Measurements from ENCODE around the gene MCF2L. TPM values are rescaled to one million over a fixed set of nuclear protein-coding genes. Genes with fewer than 3 reads are reported as not detected.

Gene MCF2L
- total RNA-seq, 4 donors from 2014 or later: 18.3 to 52.6 (median 29.9) TPM

DNA sequence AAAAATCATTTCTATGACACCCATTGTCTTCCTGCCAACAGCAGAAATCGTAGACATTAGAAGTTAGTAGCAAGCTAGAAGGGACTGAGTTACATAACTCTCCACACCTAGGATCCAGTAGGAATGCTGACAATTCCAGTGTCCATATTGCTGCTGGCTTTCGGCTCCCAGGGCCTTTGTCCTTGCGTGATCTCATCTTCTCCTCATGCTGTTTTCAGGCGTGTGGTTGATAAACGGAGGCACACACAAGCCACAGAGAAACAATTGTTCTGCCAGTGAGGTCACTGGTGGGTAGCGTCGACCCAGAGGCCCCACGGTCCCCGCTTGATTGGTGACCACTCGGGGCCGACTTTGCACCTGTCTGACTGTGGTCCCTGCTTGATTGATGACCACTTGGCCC lies 104.9 kb downstream of the MCF2L start:
- ATAC-seq: no peak
- Histone ChIP-seq H3K36me3 (peaks cover 0 to 49% of the 10 kb centered on the region in 2 donors), H3K4me3 (no peak overlapping the region), H3K9me3 (peaks cover 0 to 8% (median 0%) of the 10 kb centered on the region in 3 donors), H3K27ac (no peak overlapping the region), H3K27me3 (no peaks in the 10 kb centered on the region), H3K4me1 (no peaks in the 10 kb centered on the region)
- TF ChIP-seq EP300 (IDR thresholded peaks at IDR 0.05) (no peak), POLR2AphosphoS5 (IDR thresholded peaks at IDR 0.05) (no peak), POLR2A (IDR thresholded peaks at IDR 0.05) (no peak)
- TF ChIP-seq, protein P1, sequence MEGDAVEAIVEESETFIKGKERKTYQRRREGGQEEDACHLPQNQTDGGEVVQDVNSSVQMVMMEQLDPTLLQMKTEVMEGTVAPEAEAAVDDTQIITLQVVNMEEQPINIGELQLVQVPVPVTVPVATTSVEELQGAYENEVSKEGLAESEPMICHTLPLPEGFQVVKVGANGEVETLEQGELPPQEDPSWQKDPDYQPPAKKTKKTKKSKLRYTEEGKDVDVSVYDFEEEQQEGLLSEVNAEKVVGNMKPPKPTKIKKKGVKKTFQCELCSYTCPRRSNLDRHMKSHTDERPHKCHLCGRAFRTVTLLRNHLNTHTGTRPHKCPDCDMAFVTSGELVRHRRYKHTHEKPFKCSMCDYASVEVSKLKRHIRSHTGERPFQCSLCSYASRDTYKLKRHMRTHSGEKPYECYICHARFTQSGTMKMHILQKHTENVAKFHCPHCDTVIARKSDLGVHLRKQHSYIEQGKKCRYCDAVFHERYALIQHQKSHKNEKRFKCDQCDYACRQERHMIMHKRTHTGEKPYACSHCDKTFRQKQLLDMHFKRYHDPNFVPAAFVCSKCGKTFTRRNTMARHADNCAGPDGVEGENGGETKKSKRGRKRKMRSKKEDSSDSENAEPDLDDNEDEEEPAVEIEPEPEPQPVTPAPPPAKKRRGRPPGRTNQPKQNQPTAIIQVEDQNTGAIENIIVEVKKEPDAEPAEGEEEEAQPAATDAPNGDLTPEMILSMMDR (IDR thresholded peaks at IDR 0.05): no peak
- WGBS, 2 donors (ENCODE audit: low coverage in 1 of 2): 87 to 89% methylated on average over 5 to 11 of the region's 11 CpGs

DNA sequence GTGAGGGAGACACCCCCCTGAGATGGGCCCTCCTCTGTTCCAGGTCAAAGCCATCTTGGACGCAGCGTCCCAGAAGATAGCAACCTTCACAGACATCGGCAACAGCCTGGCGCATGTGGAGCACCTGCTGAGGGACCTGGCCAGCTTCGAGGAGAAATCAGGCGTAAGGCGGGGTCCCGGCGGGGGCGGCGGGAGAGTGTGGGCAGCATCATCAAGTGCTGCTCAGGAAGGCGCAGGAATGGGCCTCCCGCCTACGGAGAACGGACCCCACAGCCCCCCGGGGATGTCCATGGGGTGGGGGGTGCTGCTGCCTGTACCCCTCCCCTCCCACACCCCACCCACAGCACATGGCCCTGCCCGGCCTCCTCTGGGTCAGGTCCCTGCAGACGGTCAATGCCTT lies 105.4 kb downstream of the MCF2L start:
- H3K4me1 ChIP-seq: no peaks in the 10 kb centered on the region

DNA sequence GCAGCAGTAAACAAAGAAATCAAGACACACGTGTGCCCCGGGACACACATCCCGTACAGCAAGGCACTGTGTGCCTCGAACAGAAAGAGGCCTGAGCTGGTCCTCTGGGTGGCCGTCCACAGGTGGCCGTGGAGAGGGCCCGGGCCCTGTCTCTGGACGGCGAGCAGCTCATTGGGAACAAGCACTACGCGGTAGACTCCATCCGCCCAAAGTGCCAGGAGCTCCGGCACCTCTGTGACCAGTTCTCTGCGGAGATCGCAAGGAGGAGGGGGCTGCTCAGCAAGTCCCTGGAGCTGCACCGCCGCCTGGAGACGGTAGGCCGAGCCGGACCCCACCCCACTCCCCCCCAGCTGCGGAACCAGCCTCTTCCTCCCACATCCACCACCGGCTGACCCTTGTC lies 105.9 kb downstream of the MCF2L start:
- Histone ChIP-seq H3K27me3 (no peaks in the 10 kb centered on the region), H3K4me3 (no peak overlapping the region), H3K36me3 (peaks cover 0 to 54% of the 10 kb centered on the region in 2 donors), H3K4me1 (no peaks in the 10 kb centered on the region), H3K9me3 (peaks cover 0 to 8% (median 0%) of the 10 kb centered on the region in 3 donors), H3K27ac (no peak overlapping the region)
- 80 to 96% methylated on average over 1 to 5 of the region's 22 CpGs for WGBS, 2 donors (ENCODE audit: low coverage in 1 of 2)
- ATAC-seq: no peak
- TF ChIP-seq, protein P1 (IDR thresholded peaks at IDR 0.05): no peak
- TF ChIP-seq EP300 (IDR thresholded peaks at IDR 0.05) (no peak), POLR2AphosphoS5 (IDR thresholded peaks at IDR 0.05) (no peak), POLR2A (IDR thresholded peaks at IDR 0.05) (no peak)

More for the DNA sequence above, 105.4 kb downstream of the MCF2L start:
- no peak for ATAC-seq
- Histone ChIP-seq H3K27me3 (no peaks in the 10 kb centered on the region), H3K36me3 (peaks cover 0 to 53% of the 10 kb centered on the region in 2 donors), H3K27ac (no peak overlapping the region), H3K9me3 (peaks cover 0 to 8% (median 0%) of the 10 kb centered on the region in 3 donors), H3K4me3 (no peak overlapping the region)
- TF ChIP-seq POLR2A (IDR thresholded peaks at IDR 0.05) (no peak), POLR2AphosphoS5 (IDR thresholded peaks at IDR 0.05) (no peak), EP300 (IDR thresholded peaks at IDR 0.05) (no peak)
- TF ChIP-seq, protein P1 (IDR thresholded peaks at IDR 0.05): no peak
- WGBS, 2 donors (ENCODE audit: low coverage in 1 of 2): no CpG with 5 or more reads among the region's 18 CpGs

DNA sequence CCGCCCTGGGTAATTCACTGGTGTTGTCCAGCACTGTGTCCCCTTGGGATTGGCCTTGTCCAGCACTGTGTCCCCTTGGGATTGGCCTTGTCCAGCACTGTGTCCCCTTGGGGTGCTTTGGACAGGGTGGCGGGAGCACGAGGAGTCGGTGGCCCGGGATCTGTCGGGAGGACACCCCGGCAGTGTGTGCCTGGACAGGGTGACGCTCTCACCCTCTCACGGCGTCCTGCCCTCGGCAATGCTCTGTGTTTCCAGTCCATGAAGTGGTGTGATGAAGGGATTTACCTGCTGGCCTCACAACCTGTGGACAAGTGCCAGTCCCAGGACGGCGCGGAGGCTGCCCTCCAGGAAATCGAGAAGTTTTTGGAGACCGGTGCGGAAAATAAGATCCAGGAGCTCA lies 106.7 kb downstream of the MCF2L start:
- no peak for ATAC-seq
- 83 to 100% methylated on average over 1 to 4 of the region's 17 CpGs for WGBS, 2 donors (ENCODE audit: low coverage in 1 of 2)
- Histone ChIP-seq H3K9me3 (peaks cover 0 to 8% (median 0%) of the 10 kb centered on the region in 3 donors), H3K4me3 (no peak overlapping the region), H3K27ac (no peak overlapping the region), H3K27me3 (peaks cover 5% of the 10 kb centered on the region), H3K4me1 (no peaks in the 10 kb centered on the region), H3K36me3 (peaks cover 0 to 48% of the 10 kb centered on the region in 2 donors)
- TF ChIP-seq EP300 (IDR thresholded peaks at IDR 0.05) (no peak), POLR2A (IDR thresholded peaks at IDR 0.05) (no peak), POLR2AphosphoS5 (IDR thresholded peaks at IDR 0.05) (no peak)
- TF ChIP-seq, protein P1 (IDR thresholded peaks at IDR 0.05): no peak

DNA sequence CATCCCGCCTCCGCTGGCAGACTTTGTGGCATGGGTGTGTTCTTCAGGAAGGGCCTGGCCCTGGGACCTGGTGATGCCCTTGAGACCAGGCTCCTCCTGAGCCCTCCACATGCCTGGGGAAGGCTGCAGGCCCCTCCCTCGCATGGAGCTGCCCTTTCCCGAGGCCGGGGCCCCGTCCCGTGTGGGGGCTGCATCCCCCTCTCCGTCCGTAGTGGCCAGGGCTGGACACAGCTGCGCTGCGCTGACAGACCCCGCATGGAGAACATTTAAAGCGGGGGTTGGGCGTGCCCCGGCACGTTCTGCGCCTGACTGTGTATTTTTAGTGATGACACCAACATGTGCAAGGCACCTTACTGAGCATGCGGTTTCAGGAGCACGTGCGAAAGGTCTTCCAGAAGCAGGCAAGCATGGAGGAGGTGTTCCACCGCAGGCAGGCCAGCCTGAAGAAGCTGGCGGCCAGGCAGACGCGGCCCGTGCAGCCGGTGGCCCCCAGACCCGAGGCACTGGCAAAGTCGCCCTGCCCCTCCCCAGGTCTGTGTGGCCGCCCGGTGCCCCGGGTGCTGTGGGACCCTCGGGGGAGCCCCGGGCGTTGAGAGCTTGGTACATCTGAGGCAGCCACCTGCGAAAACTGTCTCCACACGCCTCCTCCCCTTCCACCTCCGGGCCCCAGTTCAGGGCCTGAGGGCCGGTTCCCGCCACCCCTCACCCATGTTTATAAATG lies 107.8 kb downstream of the MCF2L start:
- H3K27ac ChIP-seq: no peak overlapping the region
- no peak for ATAC-seq
- peaks cover 7% of the 10 kb centered on the region for H3K27me3 ChIP-seq
- H3K4me1 ChIP-seq: no peaks in the 10 kb centered on the region
- 100% methylated on average over 3 of the region's 39 CpGs; no CpG with 5 or more reads in 1 of the 2 donors for WGBS, 2 donors (ENCODE audit: low coverage in 1 of 2)
- peaks cover 0 to 46% of the 10 kb centered on the region in 2 donors for H3K36me3 ChIP-seq
- H3K4me3 ChIP-seq: no peak overlapping the region
- peaks cover 0 to 7% (median 0%) of the 10 kb centered on the region in 3 donors for H3K9me3 ChIP-seq
- TF ChIP-seq EP300 (IDR thresholded peaks at IDR 0.05) (no peak), POLR2AphosphoS5 (IDR thresholded peaks at IDR 0.05) (no peak), POLR2A (IDR thresholded peaks at IDR 0.05) (no peak)
- TF ChIP-seq, protein P1 (IDR thresholded peaks at IDR 0.05): no peak
